GM23338 (cell line): ENCODE measurements around the gene NSD1. TPM values are rescaled to one million over a fixed set of nuclear protein-coding genes. Genes with fewer than 3 reads are reported as not detected.

Experiments used
- ATAC-seq: fragments of 200-7000 bp; cut with Tn5 transposase; 3 replicates; pipeline ENCODE4 v1.9.1; 2020
- DNase-seq: peaks from one replicate; pipeline ENCODE4 v3.0.0-alpha.2; 2015; ENCODE audit warnings: low spot score
- H2AFZ ChIP-seq: fragments of 200-600 bp; sonication (generic); 2 replicates; pipeline ENCODE4 v1.8.0; 2016; ENCODE audit warnings: antibody characterized with exemption, mild to moderate bottlenecking, moderate library complexity
- H3F3A ChIP-seq: fragments of 200-600 bp; sonication (generic); replicated peaks from 2 replicates; pipeline ENCODE4 v1.8.0; 2017; ENCODE audit warnings: antibody characterized with exemption, mixed run types, low read depth
- H3K27ac ChIP-seq: fragments of 200-600 bp; sonication (generic); 2 replicates; pipeline ENCODE4 v1.6.1; 2016; ENCODE audit warnings: low read depth
- H3K27me3 ChIP-seq: fragments of 200-600 bp; sonication (generic); 2 replicates; pipeline ENCODE4 v1.8.0; 2016; ENCODE audit warnings: mild to moderate bottlenecking, mixed run types, moderate library complexity; ENCODE audit not compliant: insufficient read depth
- H3K36me3 ChIP-seq: fragments of 200-600 bp; sonication (generic); 2 replicates; pipeline ENCODE4 v1.8.0; 2016; ENCODE audit warnings: mild to moderate bottlenecking; ENCODE audit not compliant: insufficient read depth
- H3K4me1 ChIP-seq: fragments of 200-600 bp; sonication (generic); 2 replicates; pipeline ENCODE4 v1.8.0; 2016; ENCODE audit warnings: mild to moderate bottlenecking, moderate library complexity; ENCODE audit not compliant: insufficient read depth
- H3K4me2 ChIP-seq: fragments of 200-600 bp; sonication (generic); 2 replicates; pipeline ENCODE4 v1.7.1; 2017; ENCODE audit warnings: mixed run types
- H3K4me3 ChIP-seq: fragments of 200-600 bp; sonication (generic); 2 replicates; pipeline ENCODE4 v1.6.1; 2016; ENCODE audit warnings: mixed run types
- H3K79me2 ChIP-seq: fragments of 200-600 bp; sonication (generic); replicated peaks from 2 replicates; pipeline ENCODE4 v1.8.0; 2017; ENCODE audit warnings: mild to moderate bottlenecking; ENCODE audit not compliant: insufficient read depth
- H3K9me2 ChIP-seq: fragments of 200-600 bp; sonication (generic); 2 replicates; pipeline ENCODE4 v1.8.0; 2017; ENCODE audit not compliant: insufficient read depth
- H4K20me1 ChIP-seq: fragments of 200-600 bp; sonication (generic); replicated peaks from 2 replicates; pipeline ENCODE4 v1.8.0; 2017; ENCODE audit warnings: mild to moderate bottlenecking; ENCODE audit not compliant: insufficient read depth
- H3K27ac Mint-ChIP-seq: 2 replicates; pipeline ENCODE4 v1.8.0; 2020; ENCODE audit warnings: inconsistent platforms, mild to moderate bottlenecking, moderate library complexity, mixed read lengths
- H3K27me3 Mint-ChIP-seq: 3 replicates; pipeline ENCODE4 v1.8.0; 2022; ENCODE audit warnings: low read depth, mild to moderate bottlenecking, moderate library complexity, mixed read lengths, inconsistent platforms; ENCODE audit not compliant: insufficient read depth, poor library complexity
- H3K36me3 Mint-ChIP-seq: 3 replicates; pipeline ENCODE4 v1.8.0; 2021; ENCODE audit warnings: low read depth, mild to moderate bottlenecking, inconsistent platforms, moderate library complexity, mixed read lengths
- H3K4me1 Mint-ChIP-seq: 3 replicates; pipeline ENCODE4 v1.8.0; 2020; ENCODE audit warnings: mild to moderate bottlenecking, inconsistent platforms, mixed read lengths
- H3K4me3 Mint-ChIP-seq: 3 replicates; pipeline ENCODE4 v1.8.0; 2021; ENCODE audit warnings: moderate library complexity, mild to moderate bottlenecking, inconsistent platforms, mixed read lengths
- H3K9me3 Mint-ChIP-seq: 3 replicates; pipeline ENCODE4 v1.8.0; 2020; ENCODE audit warnings: moderate library complexity, mild to moderate bottlenecking, inconsistent platforms, mixed read lengths
- CTCF ChIP-seq, 2 experiments: fragments of 200-600 bp in 1 of 2; sonication (generic) in 1 of 2; conservative IDR thresholded peaks; 2 replicates each; pipeline versions ENCODE4 v1.5.1 to v1.6.1; 2016 to 2017; ENCODE audit warnings: antibody characterized with exemption in 2 of 2, low read depth in 2 of 2, mild to moderate bottlenecking in 2 of 2, moderate library complexity in 1 of 2
- EZH2 ChIP-seq: fragments of 200-600 bp; sonication (generic); IDR thresholded peaks from one replicate; pipeline ENCODE4 v1.8.0; 2017; ENCODE audit warnings: antibody characterized with exemption, mild to moderate bottlenecking, low read depth; ENCODE audit not compliant: unreplicated experiment
- EZH2phosphoT487 ChIP-seq: fragments of 200-600 bp; sonication (generic); IDR thresholded peaks from one replicate; pipeline ENCODE4 v1.8.1; 2018; ENCODE audit warnings: antibody characterized with exemption; ENCODE audit not compliant: unreplicated experiment
- POLR2AphosphoS5 ChIP-seq: IDR thresholded peaks from 2 replicates; pipeline ENCODE4 v1.6.1; 2016; ENCODE audit warnings: antibody characterized with exemption, low read depth
- STAT1 ChIP-seq: IDR thresholded peaks from one replicate; pipeline ENCODE4 v1.6.1; 2016; ENCODE audit warnings: antibody characterized with exemption; ENCODE audit not compliant: unreplicated experiment
- ZNF114 ChIP-seq: fragments of 250-450 bp; sonication (Bioruptor Pico); IDR thresholded peaks from 2 replicates; pipeline ENCODE4 v1.5.0; 2020; ENCODE audit warnings: mild to moderate bottlenecking, moderate library complexity
- ZNF331 ChIP-seq: fragments of 250-450 bp; sonication (Bioruptor Pico); IDR thresholded peaks from 2 replicates; pipeline ENCODE4 v1.5.0; 2020; ENCODE audit warnings: low read depth, mild to moderate bottlenecking, moderate library complexity
- polyA plus RNA-seq: library from polyadenylated mRNA; unstranded; fragments of >200 nt; fragmentation: Nextera tagmentation; extraction: Ambion mirVana; gene quantifications from 2 replicates; pipeline ENCODE4 v1.2.1, GENCODE V29; 2016
- total RNA-seq: library from RNA; depleted of rRNA; stranded (reverse); fragments of >200 nt; shearing (Covaris generic); gene quantifications from 2 replicates; pipeline ENCODE4 v1.2.3, GENCODE V29; 2014
- TF ChIP-seq, protein P1 (sequence below): IDR thresholded peaks from one replicate; pipeline ENCODE4 v1.6.1; 2018; ENCODE audit warnings: antibody characterized with exemption; ENCODE audit not compliant: unreplicated experiment
- TF ChIP-seq, protein P2 (sequence below): IDR thresholded peaks from 2 replicates; pipeline ENCODE4 v1.6.1; 2016; ENCODE audit warnings: antibody characterized with exemption

Gene NSD1
- total and polyA plus RNA-seq, 2 experiments from 2014 or later, result 96.4 to 106 TPM

DNA sequence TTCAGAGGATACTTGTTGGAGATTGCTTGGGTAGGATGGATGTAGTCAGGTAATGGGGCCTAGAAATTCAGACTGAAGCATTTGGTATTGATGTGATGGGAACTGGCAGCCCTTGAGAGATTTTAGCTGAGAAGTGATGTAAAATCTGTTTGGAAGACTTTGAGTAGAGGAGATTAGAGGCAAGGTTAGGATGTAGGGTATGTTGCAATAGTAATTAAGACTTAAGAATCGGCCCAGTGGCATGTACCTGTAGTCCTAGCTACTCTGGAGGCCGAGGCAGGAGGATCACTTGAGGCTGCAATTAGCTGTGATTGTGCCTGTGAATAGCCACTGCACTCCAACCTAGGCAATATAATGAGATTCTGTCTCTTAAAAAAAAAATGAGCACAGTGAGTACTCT, 6.7 kb downstream of the NSD1 start (continued):
- TF ChIP-seq ZNF114, result no peak
- no peak for TF ChIP-seq EZH2
- no peak for TF ChIP-seq POLR2AphosphoS5
- TF ChIP-seq, protein P1, sequence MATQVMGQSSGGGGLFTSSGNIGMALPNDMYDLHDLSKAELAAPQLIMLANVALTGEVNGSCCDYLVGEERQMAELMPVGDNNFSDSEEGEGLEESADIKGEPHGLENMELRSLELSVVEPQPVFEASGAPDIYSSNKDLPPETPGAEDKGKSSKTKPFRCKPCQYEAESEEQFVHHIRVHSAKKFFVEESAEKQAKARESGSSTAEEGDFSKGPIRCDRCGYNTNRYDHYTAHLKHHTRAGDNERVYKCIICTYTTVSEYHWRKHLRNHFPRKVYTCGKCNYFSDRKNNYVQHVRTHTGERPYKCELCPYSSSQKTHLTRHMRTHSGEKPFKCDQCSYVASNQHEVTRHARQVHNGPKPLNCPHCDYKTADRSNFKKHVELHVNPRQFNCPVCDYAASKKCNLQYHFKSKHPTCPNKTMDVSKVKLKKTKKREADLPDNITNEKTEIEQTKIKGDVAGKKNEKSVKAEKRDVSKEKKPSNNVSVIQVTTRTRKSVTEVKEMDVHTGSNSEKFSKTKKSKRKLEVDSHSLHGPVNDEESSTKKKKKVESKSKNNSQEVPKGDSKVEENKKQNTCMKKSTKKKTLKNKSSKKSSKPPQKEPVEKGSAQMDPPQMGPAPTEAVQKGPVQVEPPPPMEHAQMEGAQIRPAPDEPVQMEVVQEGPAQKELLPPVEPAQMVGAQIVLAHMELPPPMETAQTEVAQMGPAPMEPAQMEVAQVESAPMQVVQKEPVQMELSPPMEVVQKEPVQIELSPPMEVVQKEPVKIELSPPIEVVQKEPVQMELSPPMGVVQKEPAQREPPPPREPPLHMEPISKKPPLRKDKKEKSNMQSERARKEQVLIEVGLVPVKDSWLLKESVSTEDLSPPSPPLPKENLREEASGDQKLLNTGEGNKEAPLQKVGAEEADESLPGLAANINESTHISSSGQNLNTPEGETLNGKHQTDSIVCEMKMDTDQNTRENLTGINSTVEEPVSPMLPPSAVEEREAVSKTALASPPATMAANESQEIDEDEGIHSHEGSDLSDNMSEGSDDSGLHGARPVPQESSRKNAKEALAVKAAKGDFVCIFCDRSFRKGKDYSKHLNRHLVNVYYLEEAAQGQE, result no peak
- TF ChIP-seq ZNF331, result no peak
- TF ChIP-seq, protein P2, sequence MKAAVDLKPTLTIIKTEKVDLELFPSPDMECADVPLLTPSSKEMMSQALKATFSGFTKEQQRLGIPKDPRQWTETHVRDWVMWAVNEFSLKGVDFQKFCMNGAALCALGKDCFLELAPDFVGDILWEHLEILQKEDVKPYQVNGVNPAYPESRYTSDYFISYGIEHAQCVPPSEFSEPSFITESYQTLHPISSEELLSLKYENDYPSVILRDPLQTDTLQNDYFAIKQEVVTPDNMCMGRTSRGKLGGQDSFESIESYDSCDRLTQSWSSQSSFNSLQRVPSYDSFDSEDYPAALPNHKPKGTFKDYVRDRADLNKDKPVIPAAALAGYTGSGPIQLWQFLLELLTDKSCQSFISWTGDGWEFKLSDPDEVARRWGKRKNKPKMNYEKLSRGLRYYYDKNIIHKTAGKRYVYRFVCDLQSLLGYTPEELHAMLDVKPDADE, result no peak
- TF ChIP-seq CTCF (conservative IDR thresholded peaks at IDR 0.05; ENCODE audit: low read depth in 2 of 2), result no peak

GRCh38 chr5:177141496-177141895, 7.9 kb downstream of the NSD1 start:
- no peak overlapping the region for H2AFZ ChIP-seq
- H3K79me2 ChIP-seq, result peaks cover 100% of the 10 kb centered on the region
- H3K4me3 Mint-ChIP-seq, result no peak overlapping the region
- H4K20me1 ChIP-seq, result peaks cover 92% of the 10 kb centered on the region
- H3K27ac Mint-ChIP-seq, result no peak overlapping the region
- H3K27me3 ChIP-seq, result no peaks in the 10 kb centered on the region
- H3K4me3 ChIP-seq, result no peak overlapping the region
- peaks cover 94% of the 10 kb centered on the region for H3K36me3 Mint-ChIP-seq
- no peaks in the 10 kb centered on the region; the same call in 2 of the 3 replicates for H3K9me3 Mint-ChIP-seq
- peaks cover 62% of the 10 kb centered on the region for H3K36me3 ChIP-seq
- H3F3A ChIP-seq, result peaks cover 37% of the 10 kb centered on the region
- TF ChIP-seq POLR2AphosphoS5 (no peak), STAT1 (no peak), EZH2phosphoT487 (no peak), ZNF331 (no peak), CTCF (conservative IDR thresholded peaks at IDR 0.05; ENCODE audit: low read depth in 2 of 2) (no peak)
- DNase-seq (no peak), ATAC-seq (no peak)
- H3K9me2 ChIP-seq, result no peaks in the 10 kb centered on the region
- H3K27ac ChIP-seq, result 0 out of 2 replicates have a peak overlapping the region, but pooled peaks have one; percentile 18
- H3K4me2 ChIP-seq, result no peak overlapping the region
- peaks cover 8% of the 10 kb centered on the region for H3K4me1 ChIP-seq
- H3K27me3 Mint-ChIP-seq, result peaks cover 7% of the 10 kb centered on the region
- peaks cover 7% of the 10 kb centered on the region for H3K4me1 Mint-ChIP-seq
